GM21526 (cell line): ENCODE results near the gene MASP1.

Source experiments
- ATAC-seq: cut with Tn5 transposase; IDR thresholded peaks from one replicate; pipeline ENCODE4 v1.9.1; 2021; ENCODE audit warnings: moderate library complexity; ENCODE audit not compliant: unreplicated experiment, low FRiP score

MASP1 gene

DNA sequence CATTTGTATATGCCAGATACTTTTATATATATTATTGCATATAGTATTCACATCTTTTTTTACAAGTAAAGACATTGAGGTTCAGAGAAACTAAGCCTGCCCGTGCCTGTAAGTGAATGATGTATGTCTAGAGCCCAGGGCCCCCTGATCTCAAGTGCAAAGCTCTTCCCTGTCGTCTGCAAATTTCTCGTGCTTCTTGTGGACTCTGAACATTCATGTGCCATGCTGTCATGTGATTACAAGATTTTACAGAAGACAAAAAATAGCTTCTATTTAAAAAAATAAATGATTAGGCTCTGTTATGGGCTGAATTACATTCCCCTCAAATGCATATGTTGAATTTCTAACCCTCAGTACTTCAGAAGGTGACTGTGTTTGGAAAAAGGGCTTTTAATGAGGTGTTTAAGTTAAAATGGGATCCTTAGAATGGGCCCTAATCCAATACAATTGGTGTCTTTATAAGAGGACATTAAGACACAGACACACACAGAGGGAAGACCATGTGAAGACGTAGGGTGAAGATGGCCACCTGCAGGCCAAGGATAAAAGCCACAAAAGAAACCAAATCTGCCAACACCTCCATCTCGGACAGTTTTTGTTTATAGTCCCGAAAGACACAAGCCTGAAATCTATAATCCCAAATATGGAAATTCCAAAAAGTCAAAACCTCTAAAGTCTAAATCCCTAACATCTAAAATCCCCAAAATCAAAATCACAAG is 3.9 kb upstream of the MASP1 start:
- ATAC-seq, result no peak

DNA sequence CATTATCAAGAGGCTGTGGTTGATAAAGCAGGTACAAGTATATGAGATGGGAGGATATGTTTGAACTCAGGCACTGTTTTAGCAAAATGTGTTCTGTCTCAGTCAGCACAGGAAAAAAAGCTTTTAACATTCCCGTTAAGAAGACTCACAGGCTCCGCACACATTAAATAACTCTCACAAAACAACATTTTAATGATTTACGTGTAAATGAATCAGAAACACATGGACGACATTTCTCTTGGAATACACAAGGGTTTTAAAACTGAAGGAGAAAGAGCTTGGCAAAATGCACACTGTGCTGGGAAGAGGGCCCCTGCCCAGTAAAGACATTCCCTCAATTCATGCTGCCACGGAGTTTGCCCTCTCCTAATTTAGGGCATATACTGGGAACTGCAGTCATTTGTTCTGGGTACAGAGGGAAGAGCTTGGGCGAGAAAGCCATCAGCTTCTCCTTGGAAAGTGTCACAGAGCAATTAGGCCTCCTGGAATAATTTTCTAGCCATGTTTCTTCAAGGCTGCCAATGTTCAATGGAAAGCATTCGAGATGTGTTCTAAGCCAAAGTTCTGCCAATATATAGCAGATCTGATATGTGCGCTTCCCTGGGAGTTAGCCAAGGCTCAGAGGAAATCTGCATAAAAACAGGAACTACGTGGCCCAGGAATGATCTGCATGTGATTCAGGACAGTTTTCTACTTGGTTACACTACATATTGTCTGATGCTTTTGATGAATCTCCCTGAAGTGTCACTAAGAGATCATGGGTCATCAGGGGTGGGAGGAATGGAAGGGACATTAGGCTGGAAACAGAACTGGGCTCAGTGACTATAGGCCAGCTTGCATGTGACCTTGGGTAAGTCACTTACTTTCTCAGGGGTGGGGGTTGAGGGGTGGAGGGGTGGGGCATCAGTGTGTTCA is 2.2 kb upstream of the MASP1 start:
- ATAC-seq, result no peak

DNA sequence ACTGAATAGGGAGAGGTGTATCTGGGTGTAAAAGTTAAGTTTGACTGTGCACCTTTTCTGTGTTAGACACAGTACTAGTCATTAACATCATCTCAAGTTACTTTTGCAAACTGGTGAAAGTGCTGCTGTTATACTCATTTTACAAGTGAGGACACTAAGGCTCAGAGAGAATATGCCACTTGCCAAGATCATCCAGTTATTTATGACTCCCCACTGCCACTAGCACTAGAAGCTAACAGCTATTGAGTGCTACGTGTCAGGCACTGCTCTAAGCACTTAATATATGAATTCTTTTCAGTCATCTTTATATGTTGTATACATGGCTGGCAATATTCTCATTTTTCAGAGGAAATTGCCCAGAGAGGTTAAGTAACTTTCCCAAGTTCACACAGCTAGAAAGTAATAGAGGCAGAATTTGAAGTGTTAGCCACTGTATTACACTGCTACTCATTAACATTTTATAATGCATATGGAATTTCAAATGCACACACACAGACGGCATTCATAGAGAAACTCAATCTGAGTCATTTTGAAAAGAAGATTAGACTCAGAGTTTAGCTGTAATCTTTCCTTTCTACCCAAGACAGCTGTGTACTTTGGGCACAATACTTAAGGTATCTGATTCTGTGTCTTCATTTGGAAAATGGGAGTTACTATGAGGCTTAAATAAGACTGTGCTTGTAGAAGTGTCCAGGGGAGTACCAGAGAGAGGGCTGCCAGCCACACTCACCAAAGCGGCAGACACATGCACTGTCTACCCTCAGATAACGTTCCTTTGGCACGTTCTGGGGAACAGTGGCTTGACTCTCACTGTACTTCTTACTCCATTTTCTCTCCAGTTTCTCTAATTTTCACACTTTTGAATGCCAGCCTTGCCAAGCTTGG is 1.3 kb upstream of the MASP1 start:
- no peak for ATAC-seq

DNA sequence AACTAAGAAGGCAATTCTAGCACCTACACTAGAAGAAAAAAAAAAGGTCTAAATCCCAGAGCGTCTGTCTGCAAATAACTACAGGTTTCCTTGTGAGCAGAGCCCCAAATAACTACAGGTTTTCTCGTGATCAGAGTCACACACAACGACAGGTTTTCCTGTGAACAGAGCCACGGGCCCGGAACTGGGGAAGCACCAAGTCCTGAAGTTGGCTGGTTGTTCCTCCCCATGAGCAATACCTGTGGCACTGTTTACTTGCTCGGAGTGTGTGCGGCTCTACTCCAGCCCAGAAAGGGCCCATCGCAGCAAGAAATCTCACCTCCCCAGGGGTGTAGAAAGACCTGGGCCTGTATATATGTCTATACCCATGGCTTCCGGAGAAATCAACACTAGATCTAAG is 644 bp upstream of the MASP1 start:
- no peak for ATAC-seq

DNA sequence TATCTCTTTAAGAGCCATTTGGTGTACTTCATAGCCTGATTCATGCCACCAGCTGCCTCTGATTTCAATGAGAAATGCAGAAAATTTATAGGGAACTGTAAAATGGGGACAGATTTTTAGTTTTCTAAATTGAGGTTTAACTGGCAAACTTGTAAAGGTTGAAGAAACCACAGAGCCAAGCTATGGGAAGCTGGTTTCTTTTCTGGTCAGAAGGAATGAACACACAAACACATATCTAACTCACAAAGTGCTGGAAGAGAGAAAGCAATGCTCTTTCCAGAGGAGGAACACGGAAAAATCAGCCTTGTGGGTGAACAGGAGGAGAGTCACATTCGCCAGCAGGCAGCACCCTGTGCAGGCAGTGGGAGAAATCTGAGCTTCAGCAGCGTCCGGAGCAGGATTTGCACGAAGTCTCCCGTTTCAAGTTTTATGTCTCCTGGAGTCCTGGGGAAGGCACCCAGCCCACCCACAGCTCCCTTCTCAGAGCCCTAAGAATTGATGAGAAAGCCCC is 481 bp downstream of the MASP1 start:
- no peak for ATAC-seq

DNA sequence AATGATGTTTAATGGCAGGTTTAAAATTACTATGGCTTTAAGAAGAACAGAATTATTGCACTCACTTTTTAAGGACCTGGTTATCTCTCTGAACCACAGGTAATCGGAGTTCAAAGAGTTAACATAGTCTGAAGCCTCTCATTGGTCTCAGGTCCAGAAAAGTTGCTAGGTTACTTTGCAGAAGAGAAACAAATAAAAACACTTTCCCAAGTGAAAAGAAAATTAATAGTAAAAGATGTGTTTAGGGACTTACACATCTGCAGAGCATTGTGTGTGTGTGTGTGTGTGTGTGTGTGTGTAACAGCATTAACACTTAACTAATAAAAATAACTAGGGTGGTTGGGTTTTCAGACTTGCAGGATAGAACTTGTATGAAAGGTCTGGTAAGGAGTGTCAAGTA is 1.0 kb downstream of the MASP1 start:
- ATAC-seq, result no peak

DNA sequence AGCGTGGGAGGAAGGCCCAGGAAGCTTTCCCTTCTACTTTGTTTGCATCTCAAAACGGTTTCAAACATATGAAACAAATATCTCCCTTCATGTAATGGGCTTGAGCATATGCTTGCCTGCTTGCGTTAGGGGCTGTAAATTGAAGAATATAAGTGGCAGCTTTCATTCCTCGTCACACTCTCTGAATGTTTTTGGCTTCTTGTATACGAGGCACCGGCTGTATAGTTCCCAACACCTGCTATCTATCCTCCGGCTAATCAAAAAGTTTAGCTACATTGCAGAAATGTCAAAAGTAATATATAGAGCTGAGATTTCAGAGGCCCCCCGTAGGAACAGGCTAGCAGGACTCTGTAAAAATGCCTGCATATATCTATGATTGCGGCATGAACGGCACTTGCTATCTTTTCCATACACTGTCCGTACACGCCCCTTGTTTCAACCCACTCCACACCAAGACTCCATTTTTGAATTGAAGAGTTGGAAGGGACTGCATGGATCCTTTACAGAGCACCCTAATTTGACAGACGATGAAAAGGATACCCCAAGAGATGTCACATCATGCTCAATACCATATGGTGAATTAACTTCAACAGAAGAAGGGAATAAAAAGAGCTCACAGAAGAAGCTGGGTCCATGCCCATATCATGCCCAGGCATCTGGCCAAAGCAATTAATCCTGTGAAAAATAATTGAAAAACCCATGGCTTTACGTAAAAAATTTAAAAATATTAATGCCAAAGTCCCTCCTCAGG is 2.5 kb downstream of the MASP1 start:
- ATAC-seq, result no peak

DNA sequence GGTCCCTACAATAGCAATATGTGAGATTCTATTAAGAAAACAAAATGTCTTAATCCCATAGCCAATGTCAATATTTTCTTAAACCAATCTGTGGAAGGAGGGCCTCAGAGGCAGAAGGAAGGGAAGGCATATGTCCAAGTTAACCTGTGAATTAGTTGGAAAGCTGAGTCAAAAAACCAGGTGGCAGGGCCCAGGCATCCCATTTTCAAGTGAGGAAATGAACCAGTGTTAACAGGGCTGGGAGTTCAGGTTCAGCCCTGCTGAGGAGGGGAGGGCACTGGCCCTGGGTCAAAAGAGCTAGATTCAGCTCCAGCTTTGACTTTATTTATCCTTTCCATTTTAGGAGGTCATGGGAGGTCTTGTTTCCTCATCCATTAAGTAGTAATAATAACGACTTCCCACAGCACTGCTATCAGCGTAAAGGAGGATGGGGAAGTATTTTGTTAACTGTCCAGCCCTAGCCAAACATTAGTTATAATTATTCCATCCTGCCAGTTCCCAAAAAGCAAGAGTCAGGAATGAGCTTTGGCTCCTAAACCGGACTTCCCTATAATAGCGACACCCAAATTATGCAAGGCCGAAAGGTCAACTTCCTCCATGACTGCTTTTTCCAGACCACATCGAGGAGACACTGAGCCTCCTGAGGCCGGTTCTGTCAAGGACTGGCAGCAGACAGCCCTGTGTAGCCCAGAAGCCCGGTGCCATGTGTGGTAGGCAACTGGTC is 3.2 kb downstream of the MASP1 start:
- ATAC-seq, result no peak

DNA sequence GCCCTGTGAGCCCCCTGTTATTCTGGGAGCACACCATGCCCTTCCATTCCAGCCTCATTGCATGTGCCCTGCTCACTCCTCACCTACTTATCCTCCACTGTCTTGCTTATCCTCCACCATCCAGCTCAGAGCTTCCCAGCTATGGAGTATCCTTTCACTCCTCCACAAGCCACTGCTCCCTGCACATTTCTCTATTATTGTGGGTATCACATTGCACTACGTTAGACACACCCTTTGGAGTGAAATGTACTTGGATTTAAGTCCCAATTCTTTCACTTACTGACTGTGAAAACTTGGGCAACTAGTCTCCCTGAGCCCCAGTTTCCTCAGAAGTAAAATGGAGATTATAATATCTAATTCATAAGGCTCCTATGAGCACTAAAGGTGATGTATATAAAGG is 4.3 kb downstream of the MASP1 start:
- no peak for ATAC-seq

DNA sequence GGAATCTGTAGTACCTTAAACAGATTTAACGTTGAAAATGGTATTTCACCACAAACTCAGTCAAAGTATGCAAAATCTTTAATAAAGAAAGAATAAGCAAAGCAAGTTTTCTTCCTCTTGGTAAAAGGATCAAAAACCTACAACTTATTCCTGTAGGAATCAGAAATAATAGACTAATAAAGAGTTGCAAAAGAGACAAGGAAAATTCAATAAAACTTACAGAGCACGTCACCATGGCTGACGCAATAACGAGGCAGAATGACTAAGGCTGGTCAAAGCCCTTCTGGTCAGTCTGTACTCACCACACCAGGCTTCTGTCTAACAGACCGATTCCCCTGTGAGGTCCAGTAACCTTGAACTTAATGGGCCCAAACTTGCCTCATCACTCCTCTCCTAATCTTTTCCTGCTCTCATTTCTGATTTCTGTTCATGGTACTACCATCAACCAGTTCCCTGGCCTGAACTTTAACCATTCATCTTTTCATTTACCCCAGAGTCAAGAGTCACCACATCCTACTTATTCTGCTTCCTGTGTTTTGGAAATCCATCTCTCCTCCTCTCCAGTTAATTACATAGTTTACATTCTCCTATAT is 5.0 kb downstream of the MASP1 start:
- ATAC-seq, result no peak

DNA sequence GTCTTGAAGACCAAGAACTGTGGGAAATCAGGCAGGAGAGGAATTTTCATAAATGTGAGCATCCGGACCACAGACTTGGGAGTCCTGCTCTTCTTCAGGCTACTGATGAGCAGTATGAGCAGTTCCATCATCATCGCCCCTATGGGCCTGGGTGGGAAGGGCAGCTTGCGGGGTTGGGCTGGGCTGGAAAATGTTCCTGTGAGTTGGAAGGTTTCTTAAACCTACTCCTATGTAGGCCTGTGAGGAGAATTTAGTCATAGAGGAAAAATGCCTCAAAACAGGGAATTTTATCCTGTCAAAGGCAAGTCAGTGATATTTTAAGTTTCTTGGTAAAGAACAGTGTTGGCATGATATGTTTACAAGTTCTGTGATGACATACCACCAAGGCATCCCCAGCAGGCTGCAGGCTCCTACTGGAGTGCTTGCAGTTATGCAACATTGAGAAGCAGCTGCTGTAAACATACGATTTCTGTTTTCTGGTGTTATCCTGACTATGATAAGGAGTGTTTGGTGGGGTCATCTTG is 10.3 kb downstream of the MASP1 start:
- ATAC-seq, result no peak

DNA sequence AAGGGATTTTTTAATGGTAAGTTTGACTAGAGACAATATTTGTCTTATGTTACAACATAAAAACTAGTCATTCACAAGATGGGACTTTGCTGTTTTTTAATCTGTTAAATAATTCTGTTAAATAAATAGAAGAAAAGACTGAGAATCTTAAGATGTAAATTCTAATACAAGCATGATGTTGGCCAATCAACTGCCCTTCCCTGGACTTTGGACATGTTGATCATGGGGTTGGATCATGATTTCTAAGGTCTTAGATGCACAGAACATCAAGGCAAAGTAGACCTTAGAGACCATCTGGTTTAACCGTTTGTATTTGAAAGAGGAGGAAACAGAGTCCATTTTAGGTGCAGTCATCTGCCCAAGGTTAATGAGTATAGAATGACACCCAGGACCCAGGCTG is 10.9 kb downstream of the MASP1 start:
- no peak for ATAC-seq

DNA sequence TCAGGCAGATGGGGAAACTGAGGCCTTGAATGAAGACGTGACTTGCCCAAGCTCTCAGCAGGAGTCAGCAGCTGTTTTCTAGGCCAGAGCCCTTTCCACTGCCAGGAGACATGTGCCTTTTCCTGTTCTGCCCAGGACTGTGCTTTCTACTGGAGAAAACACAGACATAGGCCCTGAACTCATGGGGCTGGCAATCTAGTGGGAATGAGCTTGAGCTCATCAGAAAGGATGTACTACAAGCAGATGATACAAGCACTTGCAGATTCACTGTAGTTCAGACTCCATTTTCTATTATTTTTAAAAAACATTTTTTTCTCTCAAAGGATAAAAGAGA is 14.4 kb downstream of the MASP1 start:
- ATAC-seq, result no peak

DNA sequence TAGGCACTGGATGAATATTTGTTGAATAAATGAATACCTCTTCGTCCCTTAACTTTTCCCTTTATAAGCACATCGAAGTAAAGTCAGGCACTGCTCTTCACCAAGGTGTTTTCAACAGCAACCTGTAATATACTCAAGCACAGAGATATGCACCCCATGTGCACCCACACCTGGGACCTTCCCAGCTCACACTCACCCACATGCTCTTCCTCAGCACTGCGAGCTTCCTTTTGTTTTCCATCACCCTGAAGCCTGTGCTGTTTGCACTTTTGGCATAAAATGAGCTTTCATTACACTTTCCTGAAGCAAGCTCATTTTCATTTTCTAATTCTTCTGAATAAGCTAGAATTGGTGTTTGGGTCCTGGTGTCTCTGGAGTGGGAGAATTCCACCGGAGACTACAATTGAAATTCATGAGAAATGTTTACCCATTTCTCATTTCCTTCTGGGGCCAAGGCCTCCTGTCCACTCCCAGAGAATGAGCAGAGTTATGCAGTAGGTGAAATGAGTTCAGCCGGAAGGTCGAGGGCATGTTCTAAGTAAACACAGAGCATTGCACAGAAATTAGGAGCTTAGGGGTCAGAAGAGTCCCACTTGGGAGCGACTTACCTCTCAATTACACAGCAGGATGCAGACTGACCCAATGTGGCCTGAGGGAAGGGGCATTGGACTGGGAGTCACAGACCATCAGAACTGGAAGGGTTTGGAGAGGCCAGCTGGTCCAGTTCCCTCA is 15.0 kb downstream of the MASP1 start:
- no peak for ATAC-seq

DNA sequence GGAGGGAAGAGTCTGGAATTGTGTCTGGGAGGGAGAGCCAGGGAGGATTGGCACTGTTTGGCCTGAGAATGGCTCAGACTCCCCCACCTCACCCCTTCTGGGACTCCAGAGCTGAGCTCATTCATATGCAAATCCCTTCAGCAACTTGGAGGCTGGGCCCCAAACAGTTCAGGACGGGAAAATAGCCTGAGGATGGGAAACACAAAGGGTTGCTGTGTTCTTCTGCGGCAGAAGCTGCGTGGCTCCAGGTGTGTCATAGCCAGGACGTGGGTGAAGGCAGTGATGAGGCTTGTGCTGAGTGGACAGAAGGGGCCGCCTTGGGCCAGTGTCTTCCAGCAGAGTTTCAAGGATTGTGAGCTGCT is 16.6 kb downstream of the MASP1 start:
- ATAC-seq, result no peak

DNA sequence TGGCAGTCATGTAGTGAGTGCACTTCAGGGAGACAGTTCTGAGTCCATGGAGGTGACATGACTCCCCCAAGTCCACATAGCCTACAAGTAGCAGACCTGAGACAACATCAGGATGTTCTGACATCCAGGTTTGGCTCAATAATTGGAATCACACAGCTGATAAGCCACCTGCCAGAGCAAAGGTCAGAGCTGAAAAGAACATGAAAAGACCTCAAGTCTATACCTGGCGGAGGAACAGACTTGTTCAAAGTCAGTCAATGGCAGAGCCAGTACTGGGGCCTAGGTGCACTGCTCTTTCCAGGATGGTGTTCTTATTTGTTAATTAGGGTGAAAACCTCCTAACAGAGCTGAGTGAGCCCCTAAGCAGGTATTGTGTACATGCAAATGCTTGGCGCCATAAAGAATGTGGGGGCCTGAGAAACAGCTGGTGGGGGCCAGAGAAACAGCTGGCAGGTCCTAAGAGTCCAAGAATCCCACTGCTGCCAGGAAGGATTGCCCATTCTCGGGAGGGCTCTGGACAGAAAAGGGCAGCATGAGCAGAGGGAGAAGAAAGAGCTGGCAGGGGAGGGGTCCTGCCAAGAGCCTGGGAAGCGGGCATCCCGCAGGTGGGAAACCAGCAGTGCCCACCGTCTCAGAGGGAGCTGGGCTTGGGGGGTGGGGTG is 17.1 kb downstream of the MASP1 start:
- ATAC-seq, result no peak

DNA sequence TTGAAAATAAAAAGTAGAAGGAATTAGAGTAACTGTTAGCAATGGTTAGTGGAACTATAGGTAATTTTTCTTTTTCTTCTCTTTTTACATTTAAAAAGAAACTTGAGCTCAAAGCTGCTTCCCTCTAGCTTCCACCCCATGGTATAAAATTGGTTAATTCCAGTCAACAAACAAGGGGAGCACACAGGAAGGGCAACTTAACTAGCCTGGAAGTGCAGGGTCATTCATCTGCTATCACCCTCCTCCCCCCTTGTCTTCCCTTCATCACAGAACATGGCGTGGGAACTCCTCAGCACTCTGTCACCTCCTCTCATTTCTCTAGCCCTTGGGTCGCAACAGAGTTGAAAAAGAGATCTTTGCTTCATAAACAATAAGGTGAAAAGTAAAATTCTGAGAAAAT is 20.0 kb downstream of the MASP1 start:
- ATAC-seq, result no peak

DNA sequence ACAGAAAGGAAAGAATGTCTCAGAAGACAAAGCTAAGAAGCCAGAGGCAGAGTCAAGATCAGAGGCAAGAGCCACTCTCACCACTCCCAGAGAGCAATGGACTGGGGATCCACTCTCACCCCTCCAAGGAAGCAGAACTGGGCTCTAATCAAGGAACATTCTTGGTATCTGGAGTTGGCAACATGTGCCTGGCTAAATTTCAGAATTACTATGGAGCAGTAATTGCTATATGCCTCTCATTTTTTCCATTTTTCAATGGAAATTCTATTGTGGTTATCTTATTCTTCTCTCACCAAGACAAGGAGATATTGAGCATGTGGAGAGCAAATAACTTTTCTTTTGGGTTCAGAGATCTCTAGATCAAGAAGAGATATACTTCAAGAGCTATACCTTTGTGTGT is 22.1 kb downstream of the MASP1 start:
- ATAC-seq, result no peak
